Measurements from ENCODE around the gene MB.
"Not testable (repeated sequence)": the region's sequence is repeated elsewhere in the genome, so short reads cannot be mapped to it uniquely, and the experiment has no call there.

The MB gene

DNA sequence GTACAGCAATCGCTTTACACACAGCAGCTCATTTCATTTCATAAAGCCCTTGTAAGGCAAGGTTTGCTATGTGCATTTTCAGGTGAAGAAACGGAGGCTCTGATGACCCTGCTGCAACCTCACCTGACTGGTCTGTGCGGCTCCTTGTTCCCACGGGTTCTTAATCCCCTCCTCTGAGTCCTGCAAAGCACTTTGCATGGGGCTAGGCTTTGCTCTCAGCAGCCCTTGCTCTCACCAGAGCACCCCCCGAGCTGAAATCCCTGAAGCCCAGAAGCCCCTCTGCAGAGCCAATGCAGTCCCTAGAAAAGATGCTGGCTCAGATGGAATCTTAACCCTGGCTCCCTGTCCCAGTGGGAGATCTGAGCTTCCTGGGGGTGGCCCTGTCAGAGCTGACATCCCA lies 20.1 kb upstream of the MB start:
- DNase-seq (ENCODE audit: low spot score): no peak

DNA sequence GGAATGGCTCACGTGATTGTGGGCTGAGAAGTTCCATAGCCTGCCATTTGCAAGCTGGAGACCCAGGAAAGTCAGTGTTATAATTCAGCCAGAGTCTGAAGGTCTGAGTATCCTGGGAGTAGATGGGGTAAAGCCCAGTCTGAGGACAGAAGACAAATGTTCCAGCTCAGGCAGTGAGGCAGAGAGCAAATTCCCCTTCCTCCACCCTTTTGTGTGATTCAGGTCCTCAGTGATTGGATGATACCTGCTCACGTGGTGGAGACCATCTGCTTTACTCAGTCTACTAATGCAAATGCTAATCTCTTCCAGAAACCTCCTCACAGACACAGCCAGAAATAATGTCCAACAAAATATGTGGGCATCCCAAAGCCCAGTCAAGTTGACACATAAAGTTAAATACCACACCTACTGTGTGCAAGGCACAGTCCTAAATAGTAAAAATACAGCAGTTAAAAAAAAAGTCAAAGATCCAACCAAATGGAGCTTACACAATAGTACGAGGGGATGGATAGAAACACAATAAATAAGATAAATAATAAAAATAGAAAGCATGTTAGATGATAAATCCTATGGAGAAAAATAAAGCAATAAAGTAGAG lies 17.9 kb upstream of the MB start:
- DNase-seq (ENCODE audit: low spot score): no peak

DNA sequence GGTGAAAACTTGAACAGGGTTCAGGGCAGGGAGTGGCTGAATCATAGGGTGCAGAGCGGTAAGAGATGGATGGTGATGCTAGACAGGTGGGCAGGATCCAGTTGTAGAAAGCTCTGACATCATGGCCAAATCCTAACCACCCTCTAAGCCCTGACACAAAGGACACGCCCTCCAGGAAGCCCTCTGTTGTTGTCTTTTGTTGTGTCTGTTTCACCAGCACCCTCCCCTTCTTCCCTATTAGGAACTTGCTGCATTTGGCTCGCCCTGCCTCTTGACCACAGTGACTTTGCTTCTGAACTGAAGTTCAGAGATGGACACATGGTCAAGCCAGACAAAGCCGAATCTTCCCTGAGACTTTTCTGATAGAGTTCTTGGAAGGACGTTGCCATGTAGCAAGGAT lies 16.9 kb upstream of the MB start:
- DNase-seq (ENCODE audit: low spot score): no peak

DNA sequence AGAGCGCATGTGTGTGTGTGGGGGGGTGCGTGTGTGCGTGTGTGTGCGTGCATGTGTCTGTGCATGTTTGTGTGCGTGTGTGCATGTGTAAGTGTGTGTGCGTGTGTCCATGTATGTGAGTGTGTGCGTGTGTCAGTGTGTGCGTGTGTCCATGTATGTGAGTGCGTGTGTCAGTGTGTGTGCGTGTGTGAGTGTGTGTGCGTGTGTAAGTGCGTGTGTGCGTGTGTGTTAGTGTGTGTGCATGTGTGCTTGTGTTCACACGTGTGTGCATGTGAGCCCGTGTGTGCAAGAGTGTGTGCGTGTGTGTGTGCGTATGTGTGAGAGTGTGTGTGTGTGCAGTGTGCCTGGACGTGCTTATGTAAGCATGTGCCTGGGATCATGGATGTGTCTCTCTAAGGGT lies 16.4 kb upstream of the MB start:
- no peak for DNase-seq (ENCODE audit: low spot score)

DNA sequence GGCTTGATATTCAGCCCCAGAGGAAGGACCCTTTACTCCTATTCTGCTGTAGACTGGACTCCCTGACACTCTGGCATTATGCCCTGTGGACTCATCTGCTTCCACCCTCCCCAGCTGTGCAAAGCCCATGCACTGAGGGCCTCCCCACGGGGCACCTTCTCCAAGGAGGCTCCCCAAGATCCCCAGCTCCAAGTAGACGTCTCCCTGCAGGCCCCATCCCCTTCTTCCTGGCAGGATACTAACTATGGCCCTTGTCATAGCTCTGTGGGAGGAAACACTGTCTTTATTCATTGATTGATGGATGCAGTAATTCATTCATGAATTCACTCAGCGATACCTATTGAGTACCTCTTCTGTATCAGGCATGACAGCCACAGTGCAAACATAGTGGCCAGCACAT lies 15.8 kb upstream of the MB start:
- no peak for DNase-seq (ENCODE audit: low spot score)

DNA sequence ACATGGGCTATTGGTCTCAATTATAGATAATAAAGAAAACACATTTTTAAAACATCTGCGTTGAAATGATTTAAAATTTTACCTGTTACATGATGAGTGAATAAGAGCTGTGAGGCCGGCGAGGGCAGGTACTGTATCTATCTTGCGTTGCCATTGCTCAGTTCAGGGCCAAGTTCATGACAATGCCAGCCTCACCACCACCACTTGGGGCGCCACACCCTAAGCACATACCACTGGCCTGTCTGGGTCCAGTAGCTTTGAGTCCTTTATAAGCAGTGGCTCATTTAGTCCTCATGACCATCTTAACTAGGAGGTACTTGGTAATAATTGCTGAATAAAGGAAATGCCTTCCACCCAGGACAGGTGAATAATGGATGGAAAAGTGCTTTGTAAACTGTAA lies 14.5 kb upstream of the MB start:
- DNase-seq (ENCODE audit: low spot score): no peak

DNA sequence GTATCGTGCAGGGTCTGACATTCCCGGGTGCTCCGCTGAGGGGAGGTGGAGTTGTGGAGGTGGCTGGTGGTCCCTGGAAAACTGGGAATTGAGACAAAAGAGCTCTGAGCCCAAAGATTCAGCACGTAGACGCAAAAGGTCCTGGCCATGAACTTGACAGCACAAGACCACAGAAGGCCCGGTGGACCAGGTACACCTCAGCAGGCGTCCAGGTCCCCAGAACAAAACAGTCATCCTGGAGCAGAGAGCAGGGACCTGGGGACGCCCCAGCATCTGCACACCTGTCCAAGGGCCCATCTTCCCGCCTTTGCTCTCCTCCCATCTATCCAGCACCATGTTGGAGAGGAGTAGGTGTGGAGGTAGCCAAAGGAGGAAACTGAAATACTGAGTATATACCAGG lies 13.8 kb upstream of the MB start:
- DNase-seq (ENCODE audit: low spot score): no peak

DNA sequence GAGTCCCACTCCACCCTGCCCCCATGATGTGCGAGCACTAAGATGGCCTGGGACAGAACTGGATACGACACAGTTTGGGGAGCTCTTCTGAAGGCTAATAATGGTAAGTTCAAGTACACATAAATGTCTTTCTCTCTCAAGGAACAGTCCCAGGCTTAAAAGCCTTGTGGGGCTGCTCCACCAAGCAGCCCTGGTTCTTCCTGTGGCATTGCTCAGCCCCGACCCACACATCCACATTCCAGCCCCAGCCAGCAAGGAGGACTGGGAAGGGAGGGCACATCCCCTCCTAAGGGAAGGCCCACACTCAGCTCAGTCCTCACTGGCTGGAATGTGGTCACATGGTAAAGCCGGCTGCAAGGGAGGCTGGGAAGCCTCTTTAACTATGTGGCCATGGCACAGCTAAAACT lies 13.3 kb upstream of the MB start:
- DNase-seq (ENCODE audit: low spot score): no peak

DNA sequence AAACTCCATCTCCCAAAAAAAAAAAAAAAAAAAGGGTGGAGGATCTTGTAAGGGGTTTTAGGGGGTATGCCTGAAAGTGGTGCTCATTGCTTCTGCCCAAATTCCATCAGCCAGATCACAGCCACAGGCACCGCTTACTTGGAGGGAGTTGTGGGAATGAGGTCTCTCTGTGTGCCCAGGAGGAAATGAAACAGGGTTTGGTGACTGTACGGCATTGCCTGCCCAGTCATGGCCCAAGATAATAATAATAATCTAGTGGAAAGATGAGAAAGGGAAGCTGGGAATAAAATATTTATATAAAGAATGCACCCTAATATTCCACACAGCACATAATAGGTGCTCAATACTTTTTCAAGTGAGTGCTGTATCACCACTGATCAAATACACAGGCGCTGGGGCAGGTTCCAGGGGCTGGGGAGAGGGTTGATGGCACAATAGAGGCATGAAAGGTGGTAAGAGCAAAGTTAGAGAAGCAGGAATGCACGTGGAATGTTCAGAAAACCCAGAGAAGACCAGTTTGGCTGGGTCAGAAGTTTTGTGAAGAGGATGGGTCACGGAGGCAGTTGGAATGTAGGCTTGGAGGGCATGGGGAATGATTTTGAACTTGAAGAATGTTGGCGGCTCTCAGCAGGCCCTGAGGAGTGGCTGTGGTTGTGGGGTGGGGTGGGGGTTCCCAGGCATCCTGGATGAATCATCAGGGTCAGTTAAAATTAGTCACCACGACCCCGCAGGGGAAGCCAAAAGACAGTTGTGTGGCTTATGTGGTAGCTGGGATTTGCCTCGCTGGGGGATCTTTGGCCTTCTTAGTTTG lies 12.5 kb upstream of the MB start:
- no peak for DNase-seq (ENCODE audit: low spot score)

DNA sequence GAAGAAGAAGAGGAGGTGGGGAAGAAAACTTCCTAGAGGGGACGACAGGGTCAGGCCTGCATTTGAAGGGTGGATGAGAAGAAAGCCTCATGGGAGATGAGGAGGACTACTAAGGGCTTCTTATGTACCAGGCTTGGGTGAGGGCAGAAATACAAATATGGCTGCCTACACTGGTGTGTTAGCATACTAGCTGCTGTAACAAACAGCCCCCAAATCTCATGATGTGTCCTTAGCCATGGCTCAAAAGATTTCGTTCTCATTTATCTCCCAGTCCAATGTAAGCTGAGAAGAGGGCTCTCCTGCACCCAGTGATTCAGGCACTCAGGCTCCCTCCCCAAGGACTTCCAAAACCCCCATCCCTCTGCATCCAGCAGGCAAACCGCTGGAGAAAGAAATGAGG lies 11.6 kb upstream of the MB start:
- no peak for DNase-seq (ENCODE audit: low spot score)

DNA sequence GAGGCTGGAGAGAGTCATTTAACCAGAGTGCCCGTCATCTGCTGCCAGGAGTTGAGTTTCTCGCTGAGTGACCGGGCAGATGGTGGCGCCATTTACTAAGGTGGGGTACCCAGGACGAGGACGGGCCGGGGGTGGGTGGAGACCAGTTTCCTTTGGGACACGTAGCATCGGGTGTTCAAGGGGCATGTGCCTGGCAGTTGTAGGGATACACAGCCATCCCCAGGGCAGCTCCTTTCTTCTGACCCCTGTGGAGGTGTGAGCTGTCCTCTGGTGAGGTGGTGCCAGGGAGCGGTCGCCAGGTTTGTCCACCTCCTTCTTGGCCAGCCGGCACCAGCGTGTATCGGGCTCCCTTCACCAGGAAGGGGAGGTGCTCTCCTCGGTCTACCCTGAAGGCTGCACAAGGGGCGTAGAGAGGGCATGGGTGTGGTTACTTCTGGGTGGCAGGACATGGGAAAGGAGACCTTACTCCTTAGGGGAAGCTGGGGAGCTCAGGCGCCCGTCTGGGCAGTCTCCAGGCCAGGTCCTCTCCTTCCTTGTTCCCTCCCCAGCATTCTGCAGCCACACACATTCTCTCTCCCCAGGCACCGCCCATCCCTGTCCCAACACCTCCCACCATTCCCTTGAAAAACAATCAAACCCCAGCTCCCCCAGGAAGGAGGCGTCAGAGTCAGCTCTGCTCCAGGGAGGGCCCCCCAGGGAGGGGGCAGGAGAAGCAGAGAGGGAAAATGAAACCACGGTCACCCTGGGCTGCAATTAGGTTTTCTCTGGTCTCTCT lies 10.3 kb upstream of the MB start:
- DNase-seq (ENCODE audit: low spot score): peak; percentile 69

DNA sequence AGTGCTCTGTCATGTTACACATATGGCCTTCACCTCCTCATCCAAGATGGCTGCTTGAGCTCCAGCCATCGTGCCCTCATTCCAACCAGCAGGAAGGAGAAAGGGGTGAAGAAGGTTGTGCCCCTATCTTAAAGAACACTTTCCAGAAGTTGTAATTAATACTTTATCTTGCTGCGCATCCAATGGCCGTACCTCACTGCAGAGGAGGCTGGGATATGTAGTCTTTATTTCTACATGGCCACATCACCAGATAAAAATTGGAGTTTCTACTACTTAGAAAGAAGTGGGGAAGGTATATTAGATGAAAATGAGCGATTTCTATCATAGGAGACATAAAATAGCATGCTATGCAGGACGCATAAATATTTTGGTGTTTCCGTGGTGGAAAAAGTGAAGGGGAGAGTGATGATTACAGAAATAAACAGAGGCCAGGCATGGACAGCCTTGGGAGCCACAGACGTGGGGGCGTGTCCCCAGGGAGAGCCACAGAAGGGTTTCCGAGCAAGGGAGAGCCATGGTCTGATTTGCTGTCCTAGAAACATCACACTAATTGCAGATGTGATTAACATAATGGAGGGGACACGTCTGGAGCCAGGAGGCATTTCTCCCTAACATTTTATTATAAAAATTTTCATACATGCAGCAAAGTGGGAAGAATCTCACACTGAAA lies 8.8 kb upstream of the MB start:
- no peak for DNase-seq (ENCODE audit: low spot score)

DNA sequence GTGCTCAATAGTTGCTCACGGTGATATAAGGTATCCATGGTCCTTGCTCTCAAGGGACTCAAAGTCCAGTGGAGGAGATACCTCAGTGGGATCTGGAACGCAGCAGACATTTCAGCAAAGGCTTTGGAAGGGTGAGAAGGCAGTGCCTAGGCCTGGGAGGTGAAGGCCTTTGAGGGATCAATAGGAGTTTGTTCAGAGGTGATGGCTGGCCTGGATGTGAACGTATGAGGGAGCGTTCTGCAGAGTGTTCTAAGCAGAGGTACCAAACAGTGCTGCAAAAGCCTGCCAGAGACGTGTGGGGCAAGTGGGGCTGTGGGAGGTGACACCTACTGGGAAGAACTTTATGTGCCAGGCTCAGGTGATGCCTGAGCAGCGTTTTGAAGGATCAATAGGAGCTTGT lies 7.4 kb upstream of the MB start:
- no peak for DNase-seq (ENCODE audit: low spot score)

DNA sequence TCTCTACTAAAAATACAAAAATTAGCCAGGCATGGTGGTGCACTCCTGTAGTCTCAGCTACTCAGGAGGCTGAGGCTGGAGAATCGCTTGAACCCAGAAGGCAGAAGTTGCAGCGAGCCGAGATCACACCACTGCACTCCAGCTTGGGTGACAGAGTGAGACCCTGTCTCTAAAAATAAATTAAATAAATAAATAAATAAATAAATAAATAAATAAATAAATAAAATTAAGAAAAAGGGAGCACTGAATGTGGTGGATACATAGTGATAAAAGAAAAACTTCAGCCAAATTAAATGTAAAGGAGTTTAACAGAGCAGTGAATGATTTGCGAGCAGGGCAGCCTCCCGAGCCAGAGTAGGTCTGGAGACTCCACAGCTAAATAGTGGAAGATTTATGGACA lies 6.8 kb upstream of the MB start:
- not testable (repeated sequence) for DNase-seq (ENCODE audit: low spot score)

DNA sequence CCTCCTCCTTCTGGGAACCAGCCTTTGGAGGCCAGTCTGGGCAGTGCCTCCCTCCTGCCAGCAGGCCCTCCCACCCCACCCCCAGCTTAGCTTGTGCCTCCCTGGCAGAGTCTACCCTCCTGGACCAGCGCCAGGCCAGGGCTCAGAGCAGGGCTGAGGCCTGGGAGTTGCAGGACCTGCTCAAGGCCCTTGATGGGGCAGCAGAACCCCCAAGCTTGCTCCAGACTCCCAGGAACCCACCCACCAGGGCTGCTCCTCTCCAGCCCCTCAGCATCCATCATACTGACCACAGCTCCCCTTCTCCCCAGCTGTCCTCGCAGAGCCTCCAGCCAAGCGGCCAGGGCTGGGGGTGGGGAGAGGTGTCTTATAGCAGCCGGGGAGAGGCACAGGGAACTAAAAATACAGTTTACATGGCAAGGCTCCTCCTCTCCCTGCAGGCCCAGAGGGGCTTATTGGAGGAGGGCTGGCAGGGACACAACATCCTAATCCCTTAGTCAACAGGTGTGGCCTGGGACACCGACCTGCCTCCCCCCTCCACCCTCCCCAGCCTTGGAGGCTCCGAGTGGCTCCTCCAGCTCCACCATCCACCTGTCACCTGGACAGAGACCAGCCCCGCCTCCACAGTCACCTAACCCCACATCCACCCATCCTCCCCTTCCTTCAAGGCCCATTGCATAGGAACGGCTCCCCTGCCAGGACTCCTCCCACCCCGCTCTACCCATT lies 5.2 kb upstream of the MB start:
- DNase-seq (ENCODE audit: low spot score): no peak

DNA sequence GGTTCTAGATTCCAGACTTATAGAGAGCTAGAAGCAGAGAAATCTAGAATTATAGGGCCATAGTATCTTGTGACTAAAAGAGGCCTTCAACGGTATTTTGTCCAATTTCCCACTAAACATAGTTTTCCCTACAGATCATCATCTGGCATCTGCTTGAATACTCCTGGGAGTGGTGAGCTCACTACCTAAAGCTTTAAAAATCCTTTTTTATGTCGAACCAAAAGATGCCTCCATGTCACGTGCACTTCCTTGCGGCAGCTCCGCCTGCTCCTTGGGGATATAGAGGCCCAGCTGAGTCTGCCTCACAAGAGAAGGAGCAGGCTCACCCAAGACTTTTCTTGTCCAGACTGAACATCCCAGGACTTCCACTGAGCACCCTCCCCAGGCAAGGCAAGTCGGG lies 4.3 kb upstream of the MB start:
- DNase-seq (ENCODE audit: low spot score): no peak

DNA sequence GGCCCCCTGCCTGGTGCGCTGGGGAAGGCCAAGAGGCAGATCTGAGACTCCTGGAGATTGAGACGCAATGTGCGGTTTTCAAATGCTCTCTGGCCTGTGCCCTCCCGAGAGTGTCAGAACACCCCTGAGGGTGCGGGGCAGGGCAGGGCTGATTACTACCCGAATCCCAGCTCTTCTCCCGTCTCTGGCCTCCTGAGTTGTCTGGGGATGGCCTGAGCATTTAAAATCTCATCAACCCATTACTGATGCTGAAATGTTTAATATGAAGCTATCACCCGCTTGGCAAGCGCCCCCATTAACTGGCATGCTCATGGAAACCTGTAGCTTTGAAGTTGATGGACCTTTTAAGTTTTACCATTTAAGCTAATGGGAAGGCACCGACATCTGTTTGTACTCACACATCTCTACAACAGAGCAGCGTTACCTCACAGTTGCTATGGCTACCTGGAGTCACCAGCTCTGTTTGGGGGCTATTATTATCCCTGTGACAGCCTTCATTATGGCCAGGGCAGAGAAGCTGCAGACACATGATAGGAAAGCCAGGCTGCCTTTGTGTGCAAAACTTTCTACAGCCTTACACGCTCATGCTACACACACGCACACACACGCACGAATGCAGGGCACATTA lies 3.6 kb upstream of the MB start:
- peak; percentile 28 for DNase-seq (ENCODE audit: low spot score)

DNA sequence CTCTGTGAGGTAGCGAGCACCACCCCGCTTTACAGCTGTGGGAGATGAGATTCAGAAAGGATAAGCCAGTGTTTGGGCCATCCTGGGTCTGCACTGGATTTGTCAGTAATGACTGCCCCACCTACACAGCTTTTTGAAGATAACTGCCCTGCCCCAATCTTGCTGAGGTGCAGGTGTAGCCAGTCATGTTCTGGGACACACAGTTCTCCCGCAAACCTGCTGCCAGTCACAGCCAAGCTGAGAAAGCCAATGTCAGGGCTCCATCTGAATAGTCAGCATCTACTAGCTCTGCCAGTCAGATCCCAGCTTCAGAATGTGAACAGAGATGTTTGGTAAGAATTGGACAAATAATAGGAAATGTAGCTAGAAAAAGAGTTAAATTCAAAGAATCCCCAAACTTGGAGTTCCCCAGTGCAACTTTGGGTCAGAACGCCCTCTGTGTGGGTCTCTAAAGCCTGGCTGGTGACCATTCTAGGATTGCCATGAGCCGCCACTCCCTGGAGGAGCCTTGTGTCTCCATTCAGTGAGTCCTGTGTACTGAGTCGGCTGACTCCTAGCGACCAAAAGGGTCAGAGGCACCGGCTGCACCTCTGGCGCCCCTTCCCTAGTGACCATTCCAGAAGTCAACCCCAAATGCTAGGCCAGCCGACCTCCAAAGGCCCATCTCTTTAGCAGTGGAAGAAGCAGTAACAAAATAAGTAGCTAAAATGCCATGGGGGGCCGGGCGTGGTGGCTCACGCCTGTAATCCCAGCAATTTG lies 2.4 kb upstream of the MB start:
- no peak for DNase-seq (ENCODE audit: low spot score)

DNA sequence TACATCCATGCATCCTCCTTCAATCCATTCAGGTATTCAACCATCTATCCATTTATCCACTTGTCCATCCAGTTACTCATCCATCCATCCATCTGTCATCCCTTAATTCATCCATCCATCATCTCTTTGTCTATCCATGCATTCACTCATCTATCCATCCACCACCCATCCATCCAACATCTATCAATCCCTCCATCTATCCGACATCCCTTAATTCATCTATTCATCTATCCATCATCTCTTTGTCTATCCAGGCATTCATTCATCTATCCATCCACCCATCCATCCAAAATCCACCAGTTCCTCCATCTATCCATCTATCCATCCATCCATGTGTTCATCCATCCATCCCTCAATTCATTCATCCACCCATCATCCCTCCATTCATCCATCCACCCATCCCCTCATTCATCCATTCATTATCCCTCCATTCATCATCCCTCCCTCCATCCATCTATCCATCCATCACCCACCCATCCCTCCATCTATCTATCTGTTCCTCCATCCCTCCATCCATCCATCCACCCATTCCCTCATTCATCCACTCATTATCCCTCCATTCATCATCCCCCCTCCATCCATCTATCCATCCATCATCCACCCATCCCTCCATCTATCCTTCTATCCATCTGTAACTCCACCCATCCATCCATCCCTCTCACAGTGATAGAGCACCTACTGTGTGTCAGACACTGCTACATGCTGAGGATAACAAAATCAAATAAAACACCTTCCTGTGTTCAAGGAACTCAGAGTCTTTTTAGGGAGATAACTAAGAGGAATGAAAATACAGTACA lies 1.5 kb upstream of the MB start:
- no peak for DNase-seq (ENCODE audit: low spot score)

DNA sequence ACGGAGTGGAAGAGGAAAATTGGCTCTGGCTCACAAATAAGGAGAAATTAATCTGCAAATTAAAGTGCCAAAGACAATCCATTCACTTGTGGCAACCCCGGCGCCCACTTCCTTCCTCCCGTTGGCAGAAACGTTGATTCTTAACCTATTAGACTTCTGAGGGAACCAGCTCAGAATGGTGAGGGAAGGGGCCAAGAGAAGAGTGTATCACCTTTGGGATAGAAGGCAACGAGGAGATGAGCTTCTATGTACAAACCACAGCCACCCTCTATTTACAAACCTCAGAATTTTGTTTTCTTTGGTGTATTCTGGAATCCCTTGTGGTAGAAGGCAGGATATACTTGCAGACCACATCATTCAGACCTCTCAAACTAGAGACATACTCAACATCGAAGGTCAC lies 1.1 kb downstream of the MB start:
- no peak for DNase-seq (ENCODE audit: low spot score)
